ENCODE data around the gene KPNA3. TPM values are rescaled to one million over a fixed set of nuclear protein-coding genes. Genes with fewer than 3 reads are reported as not detected.

Gene KPNA3
- total and polyA plus RNA-seq, 7 experiments from 2014 or later = 17.0 to 38.7 (median 19.6) TPM

DNA sequence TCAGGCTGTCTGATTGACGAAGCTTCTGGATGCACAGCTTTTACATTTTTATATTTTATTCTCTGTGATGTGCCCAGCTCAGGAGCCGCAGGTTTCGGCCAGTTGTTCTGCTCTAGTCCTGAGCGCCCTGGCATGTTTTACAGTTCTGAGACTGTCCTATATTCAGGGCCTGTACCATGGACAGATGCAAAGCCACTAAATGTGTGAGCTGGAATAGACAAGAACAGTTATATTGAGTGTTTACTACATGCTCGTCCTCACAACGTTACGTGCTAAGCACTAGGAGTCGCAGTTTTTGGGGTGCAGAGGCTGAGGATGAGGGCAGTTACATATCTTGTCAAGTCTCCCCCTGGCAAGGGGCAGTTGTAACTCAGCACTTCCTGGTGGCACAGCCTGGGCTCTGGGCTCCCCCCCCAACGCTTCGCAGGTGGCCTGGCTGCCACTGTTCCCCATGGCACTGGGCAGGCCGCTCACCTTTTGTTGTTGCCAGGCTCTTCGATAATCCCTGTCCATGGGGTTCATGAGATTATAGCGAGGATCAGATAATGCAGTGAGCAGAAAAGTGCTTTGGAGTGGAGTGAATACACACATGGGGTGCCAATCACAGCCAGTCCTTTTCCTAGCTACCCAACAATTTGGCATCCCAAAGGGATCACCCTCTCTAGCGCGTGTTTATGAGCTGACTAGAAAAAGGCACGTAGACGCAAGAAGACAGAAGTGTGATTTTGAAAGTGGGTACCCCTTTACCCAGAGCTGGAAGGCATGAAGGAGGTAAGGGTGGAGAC lies 140.7 kb downstream of the KPNA3 start:
- Histone ChIP-seq H3K4me3 (ENCODE audit: low read length) (no peak overlapping the region), H3K4me1 (ENCODE audit: control insufficient read depth in 2 of 2, insufficient read depth in 2 of 2, low read length in 2 of 2) (no peaks in the 10 kb centered on the region), H3K9me3 (ENCODE audit: control insufficient read depth in 2 of 3, low read length in 3 of 3) (no peaks in the 10 kb centered on the region), H3K27ac (ENCODE audit: low read depth, low read length) (no peak overlapping the region), H3K36me3 (ENCODE audit: control insufficient read depth in 2 of 3, insufficient read depth in 3 of 3, low read length in 3 of 3) (no peaks in the 10 kb centered on the region), H3K27me3 (ENCODE audit: control insufficient read depth in 2 of 2, insufficient read depth in 2 of 2, low read length in 2 of 2) (no peaks in the 10 kb centered on the region)
- no peak for ATAC-seq
- H3K36me3 Mint-ChIP-seq = peaks cover 0 to 5% (median 0%) of the 10 kb centered on the region in 5 donors
- no peak overlapping the region for H3K4me3 Mint-ChIP-seq
- H3K4me1 Mint-ChIP-seq = peaks cover 0 to 7% (median 0%) of the 10 kb centered on the region in 7 donors
- ChIA-PET CTCF (no interaction called here), POLR2A (no interaction called here)
- H3K27ac Mint-ChIP-seq = no peak overlapping the region
- no peaks in the 10 kb centered on the region for H3K27me3 Mint-ChIP-seq
- intact Hi-C loops (cut with micrococcal nuclease) = loop anchor here (1.0 to 5.0 kb wide), 2 partner anchors 196 to 197 kb away; no protein-coding TSS in a partner anchor
- no peak for DNase-seq
- H3K9me3 Mint-ChIP-seq = no peaks in the 10 kb centered on the region

DNA sequence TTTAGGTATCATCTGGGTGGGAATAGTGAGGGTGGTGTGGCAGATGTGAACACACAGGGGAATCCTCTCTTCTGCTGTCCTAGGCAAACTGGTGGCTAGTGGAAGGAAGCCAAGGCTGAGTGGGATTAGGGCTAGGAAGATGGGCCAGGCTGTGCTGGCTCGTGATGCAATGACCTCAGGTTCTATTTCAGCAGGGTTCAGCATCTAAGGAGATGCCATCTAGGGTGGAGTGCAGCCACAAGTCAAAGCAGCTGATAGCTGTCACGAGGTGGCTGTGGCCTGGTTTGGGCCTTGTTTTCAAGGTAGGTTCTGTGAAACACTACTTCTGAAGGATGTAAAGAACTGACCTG lies 142.5 kb downstream of the KPNA3 start:
- Histone ChIP-seq H3K9me3 (ENCODE audit: control insufficient read depth in 2 of 3, low read length in 3 of 3) (no peaks in the 10 kb centered on the region), H3K36me3 (ENCODE audit: control insufficient read depth in 2 of 3, insufficient read depth in 3 of 3, low read length in 3 of 3) (no peaks in the 10 kb centered on the region), H3K4me3 (ENCODE audit: low read length) (no peak overlapping the region), H3K4me1 (ENCODE audit: control insufficient read depth in 2 of 2, insufficient read depth in 2 of 2, low read length in 2 of 2) (no peaks in the 10 kb centered on the region), H3K27ac (ENCODE audit: low read depth, low read length) (no peak overlapping the region), H3K27me3 (ENCODE audit: control insufficient read depth in 2 of 2, insufficient read depth in 2 of 2, low read length in 2 of 2) (no peaks in the 10 kb centered on the region)
- H3K36me3 Mint-ChIP-seq = peaks cover 0 to 3% (median 0%) of the 10 kb centered on the region in 5 donors
- H3K4me1 Mint-ChIP-seq = peaks cover 4 to 14% (median 7%) of the 10 kb centered on the region in 7 donors
- ChIA-PET CTCF (no interaction called here), POLR2A (no interaction called here)
- no peak for DNase-seq
- H3K27me3 Mint-ChIP-seq = peaks cover 0 to 4% (median 0%) of the 10 kb centered on the region in 5 donors
- H3K27ac Mint-ChIP-seq = peak overlapping the region in 1 of 9 donors; percentile 47
- no peak for ATAC-seq
- H3K4me3 Mint-ChIP-seq = no peak overlapping the region
- intact Hi-C loops (cut with micrococcal nuclease) = loop anchor here in 1 of 2 donors (5.0 kb wide), 1 partner anchor 197 kb away; no protein-coding TSS in a partner anchor
- H3K9me3 Mint-ChIP-seq = no peaks in the 10 kb centered on the region

Other genes starting within 250 kb of the KPNA3 start
- 10 to 100 TPM; 16.3 to 22.2 (median 20.4) TPM for gene RCBTB1, start 207.1 kb downstream of the KPNA3 start, total RNA-seq
- 10 to 100 TPM in 1 of 2 donors, 1 to 10 TPM in 1; 8.1 to 12.9 TPM for gene RCBTB1, start 207.1 kb downstream of the KPNA3 start, polyA plus RNA-seq
- gene ARL11, start 164.2 kb downstream of the KPNA3 start, total RNA-seq = 1 to 10 TPM in 2 of 5 experiments, under 1 TPM in 3; 0.48 to 3.4 (median 0.95) TPM
- under 1 TPM; 0.30 to 0.38 TPM for gene ARL11, start 164.2 kb downstream of the KPNA3 start, polyA plus RNA-seq
- gene EBPL, start 101.2 kb downstream of the KPNA3 start, total RNA-seq = 10 to 100 TPM; 13.3 to 34.9 (median 20.4) TPM
- 10 to 100 TPM; 60.7 to 74.6 TPM for gene EBPL, start 101.2 kb downstream of the KPNA3 start, polyA plus RNA-seq
- 1 to 10 TPM; 1.7 to 3.1 (median 2.3) TPM for gene SPRYD7, start 143.7 kb upstream of the KPNA3 start, total RNA-seq
- 1 to 10 TPM; 1.5 to 1.7 TPM for gene SPRYD7, start 143.7 kb upstream of the KPNA3 start, polyA plus RNA-seq
- 10 to 100 TPM; 18.3 to 27.1 (median 21.8) TPM for gene TRIM13, start 204.4 kb upstream of the KPNA3 start, total RNA-seq
- 10 to 100 TPM in 1 of 2 donors, 1 to 10 TPM in 1; 9.0 to 17.2 TPM for gene TRIM13, start 204.4 kb upstream of the KPNA3 start, polyA plus RNA-seq
- under 1 TPM; 0.29 to 0.97 (median 0.50) TPM for gene KCNRG, start 222.8 kb upstream of the KPNA3 start, total RNA-seq
- under 1 TPM; 0.59 to 0.64 TPM for gene KCNRG, start 222.8 kb upstream of the KPNA3 start, polyA plus RNA-seq

All from naive thymus-derived CD4-positive, alpha-beta T cell (primary cell).